Ovary (tissue), 3 donors: Measurements from ENCODE around the gene FBXW7.

Source experiments
- CTCF ChIP-seq, 3 donors: fragments of 450-650 bp in 2 of 3; fragments of 200-600 bp in 1 of 3; IDR thresholded peaks; one replicate each; pipeline versions ENCODE4 v1.5.1 to v1.8.0; 2016 to 2022; ENCODE audit warnings: antibody characterized with exemption in 3 of 3, mild to moderate bottlenecking in 1 of 3
- POLR2A ChIP-seq: fragments of 450-650 bp; IDR thresholded peaks from one replicate; pipeline ENCODE4 v1.6.1; 2017; ENCODE audit warnings: antibody characterized with exemption, mild to moderate bottlenecking, moderate library complexity
- donor health status: DM: no; HTN: no; CAD: no.

- no peak for TF ChIP-seq CTCF (IDR thresholded peaks at IDR 0.05)
- TF ChIP-seq POLR2A, result no peak
Observed at GRCh38 chr4:152279234-152279566, 256.7 kb downstream of the FBXW7 start.
